SH-SY5Y (cell line): ENCODE data around the gene CLDN4.

Source experiments
- GATA2 ChIP-seq: IDR thresholded peaks from 2 replicates; pipeline ENCODE4 v1.6.1; 2011; ENCODE audit warnings: mild to moderate bottlenecking, low read depth, low read length
- GATA3 ChIP-seq: IDR thresholded peaks from 2 replicates; pipeline ENCODE4 v1.6.1; 2011; ENCODE audit warnings: low read depth, mild to moderate bottlenecking, low read length, moderate library complexity

DNA sequence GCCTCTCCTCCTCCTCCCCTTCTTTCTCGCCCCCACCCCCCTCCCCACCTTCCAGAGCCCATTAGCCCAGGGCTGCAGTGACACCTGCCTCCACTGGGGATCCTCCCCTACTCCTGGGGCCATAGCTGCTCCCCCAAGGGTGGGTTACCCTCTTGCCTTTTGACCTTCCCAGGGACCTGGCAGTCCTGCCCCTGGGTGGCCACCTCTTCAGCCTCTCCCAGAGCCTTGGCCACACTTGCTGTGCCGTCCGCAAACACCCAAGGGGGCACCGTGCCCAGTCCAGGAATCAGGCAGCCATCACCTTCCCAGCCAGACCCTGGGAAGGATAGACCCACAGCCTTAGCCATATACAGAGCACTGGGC is 19.8 kb upstream of the CLDN4 start:
- TF ChIP-seq GATA2 (no peak), GATA3 (no peak)
